Measurements from ENCODE around the gene NBPF1. TPM values are rescaled to one million over a fixed set of nuclear protein-coding genes. Genes with fewer than 3 reads are reported as not detected.
A peak's percentile ranks its signal among the peaks of the same experiment; 100 is the strongest.
"Not testable (repeated sequence)": the region's sequence is repeated elsewhere in the genome, so short reads cannot be mapped to it uniquely, and the experiment has no call there.

Gene NBPF1
- total RNA-seq (2022), result 28.9 and 31.5 TPM in 2 replicates
- Bru-seq, nascent RNA, result percentile 51 among the genes with signal in this experiment
- percentile 60 among the genes with signal in this experiment for BruChase-seq, experiment 1, labeled RNA remaining after a 6-hour chase
- percentile 63 among the genes with signal in this experiment for BruChase-seq, experiment 2, labeled RNA remaining after a 2-hour chase
- long read RNA-seq, transcript NBPF1-205 (3 exons, 2,755 nt), result major isoform, 19 of 28 reads
- long read RNA-seq, partial matches to known transcripts, result 2 of 28 reads
- long read RNA-seq, other reads (novel, unspliced or antisense), result 7 of 28 reads

DNA sequence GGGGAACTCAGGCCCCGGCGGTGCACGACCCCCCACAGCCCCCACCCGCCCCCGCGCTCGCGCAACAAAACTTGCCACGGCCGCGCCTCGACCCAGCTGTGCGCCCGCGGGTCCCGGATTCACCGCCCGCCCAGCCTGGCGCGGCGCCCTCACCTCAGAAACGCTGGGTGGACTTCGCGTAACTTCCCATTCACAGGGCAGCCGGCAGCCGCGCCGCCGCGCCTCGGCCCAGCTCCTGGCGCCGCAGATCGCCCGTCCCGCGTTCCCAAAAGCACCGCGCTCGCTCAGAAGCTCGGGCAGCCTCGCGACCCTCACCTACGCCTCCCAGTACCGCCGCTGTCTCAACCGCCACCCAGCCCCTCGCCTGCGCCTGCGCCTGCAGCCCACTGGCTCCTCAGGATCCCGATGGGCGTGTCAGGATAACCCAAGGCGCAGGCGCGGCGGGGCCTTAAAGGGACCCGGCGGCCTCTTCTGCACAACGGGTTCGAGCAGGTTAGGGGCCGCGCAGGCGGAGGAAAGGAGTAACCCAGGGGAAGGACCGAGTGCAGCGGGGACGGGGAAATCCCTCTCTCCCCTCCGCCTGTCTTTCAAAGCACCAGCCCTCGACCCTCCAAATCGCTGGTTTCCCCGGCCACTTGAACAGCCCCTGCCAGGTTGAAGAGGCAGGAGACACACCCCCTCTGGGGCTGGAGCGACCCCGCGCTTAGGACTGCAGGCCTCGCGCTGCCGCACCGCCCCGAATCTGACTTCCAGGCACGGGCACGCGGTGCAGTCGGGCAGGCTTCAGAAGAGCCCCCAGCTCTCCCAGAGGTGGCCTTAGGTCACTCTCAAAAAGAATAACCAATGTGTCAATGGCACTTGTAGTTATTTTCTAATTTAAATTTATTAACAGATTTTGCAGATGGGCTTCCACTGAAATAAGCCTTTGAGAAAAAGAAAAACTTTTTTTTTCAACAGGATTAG, at the start of gene NBPF1:
TSS of gene NBPF1 (minus strand) at position 380 of the 963 bp plus-strand sequence.
- Mint-ChIP-seq H3K4me1 (ENCODE audit: insufficient read depth, unreplicated experiment) (no peaks in the 10 kb centered on the region), H3K9me3 (ENCODE audit: unreplicated experiment) (no peaks in the 10 kb centered on the region), H3K4me3 (ENCODE audit: unreplicated experiment) (no peak within 1 kb of the TSS), H3K27me3 (ENCODE audit: insufficient read depth, unreplicated experiment) (no peaks in the 10 kb centered on the region), H3K27ac (ENCODE audit: low read depth, unreplicated experiment) (no peak within 1 kb of the TSS), H3K36me3 (ENCODE audit: insufficient read depth, unreplicated experiment) (no peaks in the 10 kb centered on the region)
- POLR2A ChIA-PET, result interaction anchor here (0.7 to 4.4 kb wide), 10 partner anchors 10 to 442 kb away, joined by 3 to 57 read pairs (median 6); partner anchors contain the start of genes NECAP2 and RNU1-1
- TF ChIP-seq, protein P1, sequence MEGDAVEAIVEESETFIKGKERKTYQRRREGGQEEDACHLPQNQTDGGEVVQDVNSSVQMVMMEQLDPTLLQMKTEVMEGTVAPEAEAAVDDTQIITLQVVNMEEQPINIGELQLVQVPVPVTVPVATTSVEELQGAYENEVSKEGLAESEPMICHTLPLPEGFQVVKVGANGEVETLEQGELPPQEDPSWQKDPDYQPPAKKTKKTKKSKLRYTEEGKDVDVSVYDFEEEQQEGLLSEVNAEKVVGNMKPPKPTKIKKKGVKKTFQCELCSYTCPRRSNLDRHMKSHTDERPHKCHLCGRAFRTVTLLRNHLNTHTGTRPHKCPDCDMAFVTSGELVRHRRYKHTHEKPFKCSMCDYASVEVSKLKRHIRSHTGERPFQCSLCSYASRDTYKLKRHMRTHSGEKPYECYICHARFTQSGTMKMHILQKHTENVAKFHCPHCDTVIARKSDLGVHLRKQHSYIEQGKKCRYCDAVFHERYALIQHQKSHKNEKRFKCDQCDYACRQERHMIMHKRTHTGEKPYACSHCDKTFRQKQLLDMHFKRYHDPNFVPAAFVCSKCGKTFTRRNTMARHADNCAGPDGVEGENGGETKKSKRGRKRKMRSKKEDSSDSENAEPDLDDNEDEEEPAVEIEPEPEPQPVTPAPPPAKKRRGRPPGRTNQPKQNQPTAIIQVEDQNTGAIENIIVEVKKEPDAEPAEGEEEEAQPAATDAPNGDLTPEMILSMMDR (IDR thresholded peaks at IDR 0.05; ENCODE audit: unreplicated experiment), result no peak
- intact Hi-C loops (cut with micrococcal nuclease), result no loop called here
- BruUV-seq (replicated peaks), result no TSS peak
- CTCF ChIA-PET, result interaction anchor here (0.7 to 2.4 kb wide), 2 partner anchors 7 to 12 kb away, joined by 3 to 9 read pairs; no protein-coding TSS in a partner anchor
- DNase-seq (ENCODE audit: unreplicated experiment), result peak; percentile 99

DNA sequence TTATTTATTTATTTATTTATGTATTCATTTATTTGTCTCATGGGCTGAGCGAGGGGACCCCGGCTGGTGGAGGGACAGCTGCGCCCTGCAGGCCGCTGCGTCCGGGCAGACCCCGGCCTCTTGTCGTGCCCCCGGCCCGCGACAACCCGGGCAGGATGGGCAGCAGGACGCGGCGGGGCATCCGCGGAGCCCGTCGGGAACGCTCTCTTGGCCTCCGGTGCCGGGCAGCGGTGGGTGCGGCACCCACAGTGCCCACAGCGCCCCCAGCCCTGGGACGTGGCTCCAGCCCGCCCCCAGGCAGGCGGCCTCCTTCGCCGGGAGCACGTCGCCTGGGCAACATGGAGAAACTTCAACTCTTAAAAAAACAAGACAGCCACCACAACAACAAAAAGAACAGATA, 44.9 kb upstream of the NBPF1 start:
- intact Hi-C loops (cut with micrococcal nuclease); H3K27me3 Mint-ChIP-seq (ENCODE audit: insufficient read depth, unreplicated experiment); H3K4me3 Mint-ChIP-seq (ENCODE audit: unreplicated experiment); H3K36me3 Mint-ChIP-seq (ENCODE audit: insufficient read depth, unreplicated experiment); H3K4me1 Mint-ChIP-seq (ENCODE audit: insufficient read depth, unreplicated experiment); H3K9me3 Mint-ChIP-seq (ENCODE audit: unreplicated experiment); POLR2A ChIA-PET; DNase-seq (ENCODE audit: unreplicated experiment); CTCF ChIA-PET; H3K27ac Mint-ChIP-seq (ENCODE audit: low read depth, unreplicated experiment); BruUV-seq (replicated peaks): not testable (repeated sequence)

DNA sequence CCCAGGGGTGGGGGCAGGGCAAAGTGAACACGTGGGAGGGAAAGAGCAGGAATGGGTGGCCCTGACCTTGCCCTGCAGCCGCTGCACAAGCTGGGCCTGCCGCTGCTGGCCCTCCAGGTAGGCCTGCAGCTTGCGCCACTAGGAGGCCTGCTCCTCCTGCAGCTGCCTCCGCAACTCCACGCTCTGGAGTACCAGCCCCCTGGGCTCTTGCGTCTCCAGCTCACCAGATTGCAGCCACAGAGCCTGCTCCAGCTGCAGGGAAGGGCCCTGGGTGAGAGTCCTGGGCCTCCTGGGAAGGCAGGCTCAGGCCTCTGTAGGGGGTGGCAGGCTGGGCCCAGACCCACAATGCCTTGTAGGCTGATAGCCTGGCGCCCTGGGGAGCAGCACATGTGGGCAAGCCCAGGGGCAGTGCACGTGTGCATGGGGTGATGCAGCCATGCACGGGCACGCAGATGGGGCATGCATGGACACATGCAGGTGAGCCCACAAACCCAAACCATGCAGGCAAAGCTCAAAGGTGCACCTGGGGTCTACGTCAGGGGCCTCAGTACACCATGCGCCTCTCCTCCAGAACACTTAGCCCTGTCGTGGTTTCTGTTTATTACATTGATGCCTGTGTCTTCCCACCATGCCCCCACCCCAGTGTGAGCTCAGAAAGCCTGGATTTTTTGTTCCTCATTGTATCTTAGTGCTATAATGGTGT, 43.8 kb upstream of the NBPF1 start:
- POLR2A ChIA-PET; H3K27me3 Mint-ChIP-seq (ENCODE audit: insufficient read depth, unreplicated experiment); CTCF ChIA-PET; H3K4me3 Mint-ChIP-seq (ENCODE audit: unreplicated experiment); DNase-seq (ENCODE audit: unreplicated experiment); H3K4me1 Mint-ChIP-seq (ENCODE audit: insufficient read depth, unreplicated experiment); BruUV-seq (replicated peaks); H3K27ac Mint-ChIP-seq (ENCODE audit: low read depth, unreplicated experiment); H3K9me3 Mint-ChIP-seq (ENCODE audit: unreplicated experiment); intact Hi-C loops (cut with micrococcal nuclease); H3K36me3 Mint-ChIP-seq (ENCODE audit: insufficient read depth, unreplicated experiment): not testable (repeated sequence)

GRCh38 chr1:16656574-16656973, 43.2 kb upstream of the NBPF1 start:
- H3K27me3 Mint-ChIP-seq (ENCODE audit: insufficient read depth, unreplicated experiment); CTCF ChIA-PET; DNase-seq (ENCODE audit: unreplicated experiment); H3K9me3 Mint-ChIP-seq (ENCODE audit: unreplicated experiment); BruUV-seq (replicated peaks); intact Hi-C loops (cut with micrococcal nuclease); H3K27ac Mint-ChIP-seq (ENCODE audit: low read depth, unreplicated experiment); H3K36me3 Mint-ChIP-seq (ENCODE audit: insufficient read depth, unreplicated experiment); H3K4me3 Mint-ChIP-seq (ENCODE audit: unreplicated experiment); POLR2A ChIA-PET; H3K4me1 Mint-ChIP-seq (ENCODE audit: insufficient read depth, unreplicated experiment): not testable (repeated sequence)

GRCh38 chr1:16651560-16651959, 38.2 kb upstream of the NBPF1 start:
- H3K36me3 Mint-ChIP-seq (ENCODE audit: insufficient read depth, unreplicated experiment); H3K9me3 Mint-ChIP-seq (ENCODE audit: unreplicated experiment); H3K4me1 Mint-ChIP-seq (ENCODE audit: insufficient read depth, unreplicated experiment); H3K4me3 Mint-ChIP-seq (ENCODE audit: unreplicated experiment); BruUV-seq (replicated peaks); H3K27ac Mint-ChIP-seq (ENCODE audit: low read depth, unreplicated experiment); H3K27me3 Mint-ChIP-seq (ENCODE audit: insufficient read depth, unreplicated experiment); CTCF ChIA-PET; intact Hi-C loops (cut with micrococcal nuclease); POLR2A ChIA-PET; DNase-seq (ENCODE audit: unreplicated experiment): not testable (repeated sequence)

- POLR2A ChIA-PET; H3K36me3 Mint-ChIP-seq (ENCODE audit: insufficient read depth, unreplicated experiment); H3K4me3 Mint-ChIP-seq (ENCODE audit: unreplicated experiment); H3K9me3 Mint-ChIP-seq (ENCODE audit: unreplicated experiment); H3K27ac Mint-ChIP-seq (ENCODE audit: low read depth, unreplicated experiment); H3K27me3 Mint-ChIP-seq (ENCODE audit: insufficient read depth, unreplicated experiment); intact Hi-C loops (cut with micrococcal nuclease); DNase-seq (ENCODE audit: unreplicated experiment); H3K4me1 Mint-ChIP-seq (ENCODE audit: insufficient read depth, unreplicated experiment); BruUV-seq (replicated peaks); CTCF ChIA-PET: not testable (repeated sequence)
Observed at GRCh38 chr1:16649960-16650359, 36.6 kb upstream of the NBPF1 start.

DNA sequence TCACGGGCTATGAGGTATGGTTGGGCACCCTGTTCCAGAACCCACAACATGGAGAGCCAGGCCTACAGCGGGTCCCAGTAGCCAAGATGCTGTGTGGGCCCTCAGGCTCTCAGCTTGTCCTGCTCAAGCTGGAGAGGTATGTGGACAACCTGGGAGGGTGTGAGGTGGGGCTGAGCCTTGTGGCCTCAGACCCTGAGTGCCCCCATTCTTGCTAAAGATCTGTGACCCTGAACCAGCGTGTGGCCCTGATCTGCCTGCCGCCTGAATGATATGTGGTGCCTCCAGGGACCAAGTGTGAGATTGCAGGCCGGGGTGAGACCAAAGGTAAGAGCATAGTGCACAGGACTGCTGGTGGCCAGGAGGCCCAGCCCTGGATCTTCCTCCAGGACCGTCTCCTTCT, 36.0 kb upstream of the NBPF1 start:
- H3K9me3 Mint-ChIP-seq (ENCODE audit: unreplicated experiment); CTCF ChIA-PET; H3K36me3 Mint-ChIP-seq (ENCODE audit: insufficient read depth, unreplicated experiment); H3K27me3 Mint-ChIP-seq (ENCODE audit: insufficient read depth, unreplicated experiment); POLR2A ChIA-PET; BruUV-seq (replicated peaks); DNase-seq (ENCODE audit: unreplicated experiment); H3K27ac Mint-ChIP-seq (ENCODE audit: low read depth, unreplicated experiment); H3K4me1 Mint-ChIP-seq (ENCODE audit: insufficient read depth, unreplicated experiment); H3K4me3 Mint-ChIP-seq (ENCODE audit: unreplicated experiment); intact Hi-C loops (cut with micrococcal nuclease): not testable (repeated sequence)

- H3K9me3 Mint-ChIP-seq (ENCODE audit: unreplicated experiment); H3K4me1 Mint-ChIP-seq (ENCODE audit: insufficient read depth, unreplicated experiment); H3K36me3 Mint-ChIP-seq (ENCODE audit: insufficient read depth, unreplicated experiment); DNase-seq (ENCODE audit: unreplicated experiment); H3K27ac Mint-ChIP-seq (ENCODE audit: low read depth, unreplicated experiment); H3K27me3 Mint-ChIP-seq (ENCODE audit: insufficient read depth, unreplicated experiment); CTCF ChIA-PET; H3K4me3 Mint-ChIP-seq (ENCODE audit: unreplicated experiment); POLR2A ChIA-PET; BruUV-seq (replicated peaks); intact Hi-C loops (cut with micrococcal nuclease): not testable (repeated sequence)
Observed at GRCh38 chr1:16648756-16649155, 35.4 kb upstream of the NBPF1 start.

Data from MCF 10A (cell line).